Right lobe of liver (tissue), 4 donors: ENCODE data around the gene GNAI3.

ENCODE experiments used
- POLR2A ChIP-seq: fragments of 450-650 bp; IDR thresholded peaks from one replicate; pipeline ENCODE4 v1.6.1; 2017; ENCODE audit warnings: antibody characterized with exemption, mild to moderate bottlenecking
- TF ChIP-seq, protein P1 (sequence below), 4 donors: fragments of 200-600 bp in 3 of 4; fragments of 450-650 bp in 1 of 4; IDR thresholded peaks; one replicate each; pipeline versions ENCODE4 v1.5.1 to v1.8.0; 2016 to 2022; ENCODE audit warnings: antibody characterized with exemption in 4 of 4, mild to moderate bottlenecking in 2 of 4
- donor health status: DM: no; HTN: no; CAD: no.
- donor health status: DM: no; HTN: no; CAD: no.
- donor health status: DM: no; HTN: yes; CAD: no.

DNA sequence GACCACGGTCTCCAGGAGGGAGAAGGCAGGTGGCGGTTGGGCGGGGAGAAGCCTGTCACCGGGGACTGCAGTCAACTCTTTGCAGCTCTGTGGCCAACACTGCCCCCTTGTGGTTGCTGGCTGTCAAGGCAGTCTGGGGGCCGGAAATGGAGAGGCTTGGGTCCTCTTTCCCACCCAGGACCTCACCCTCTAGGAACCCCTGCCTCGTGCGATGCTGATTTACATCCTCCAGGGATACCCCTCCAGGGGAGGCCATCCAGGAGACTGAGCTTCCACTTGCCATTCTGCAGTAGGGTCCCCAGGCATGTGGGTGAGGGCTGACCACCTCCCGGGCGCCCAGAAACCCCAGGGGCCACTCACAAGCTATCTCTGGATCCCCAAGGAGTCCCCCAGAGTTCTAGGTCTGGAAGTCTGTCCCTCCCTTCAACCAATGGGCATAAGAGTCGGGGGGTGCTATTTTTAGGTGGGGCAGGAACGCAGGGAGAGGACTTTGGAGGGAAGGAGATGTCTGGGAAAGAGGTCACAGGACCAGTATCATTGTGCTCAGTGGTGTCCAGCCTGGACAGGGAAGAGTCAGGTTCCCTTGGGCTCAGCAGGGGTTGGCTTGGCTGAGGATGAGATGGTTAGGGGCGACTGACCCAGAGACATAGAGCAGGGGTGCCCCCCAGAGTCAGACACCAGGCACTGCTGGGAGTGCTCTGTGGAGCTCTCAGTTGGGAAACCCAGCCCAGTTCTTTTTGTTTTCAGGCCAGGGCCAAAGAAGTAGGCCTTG is 15.9 kb upstream of the GNAI3 start:
- TF ChIP-seq, protein P1, sequence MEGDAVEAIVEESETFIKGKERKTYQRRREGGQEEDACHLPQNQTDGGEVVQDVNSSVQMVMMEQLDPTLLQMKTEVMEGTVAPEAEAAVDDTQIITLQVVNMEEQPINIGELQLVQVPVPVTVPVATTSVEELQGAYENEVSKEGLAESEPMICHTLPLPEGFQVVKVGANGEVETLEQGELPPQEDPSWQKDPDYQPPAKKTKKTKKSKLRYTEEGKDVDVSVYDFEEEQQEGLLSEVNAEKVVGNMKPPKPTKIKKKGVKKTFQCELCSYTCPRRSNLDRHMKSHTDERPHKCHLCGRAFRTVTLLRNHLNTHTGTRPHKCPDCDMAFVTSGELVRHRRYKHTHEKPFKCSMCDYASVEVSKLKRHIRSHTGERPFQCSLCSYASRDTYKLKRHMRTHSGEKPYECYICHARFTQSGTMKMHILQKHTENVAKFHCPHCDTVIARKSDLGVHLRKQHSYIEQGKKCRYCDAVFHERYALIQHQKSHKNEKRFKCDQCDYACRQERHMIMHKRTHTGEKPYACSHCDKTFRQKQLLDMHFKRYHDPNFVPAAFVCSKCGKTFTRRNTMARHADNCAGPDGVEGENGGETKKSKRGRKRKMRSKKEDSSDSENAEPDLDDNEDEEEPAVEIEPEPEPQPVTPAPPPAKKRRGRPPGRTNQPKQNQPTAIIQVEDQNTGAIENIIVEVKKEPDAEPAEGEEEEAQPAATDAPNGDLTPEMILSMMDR (IDR thresholded peaks at IDR 0.05) = peak; percentile 86 to 97 (median 90)
- no peak for TF ChIP-seq POLR2A
